Cardiac fibroblast (primary cell): ENCODE data around the gene PRKCD.

ENCODE experiments used
- DNase-seq, 2 donors: peaks; one replicate each; pipeline versions ENCODE4 v3.0.0 to v3.0.0-alpha.2; 2010; ENCODE audit warnings: low read depth in 2 of 2
- H3K4me3 ChIP-seq, 2 donors: replicated peaks in 1 of 2; 1 replicate in 1 of 2; 2 replicates in 1 of 2; pipeline ENCODE4 v1.5.1; 2011; ENCODE audit warnings: low read depth in 2 of 2, low read length in 2 of 2, mild to moderate bottlenecking in 2 of 2, moderate library complexity in 1 of 2
- TF ChIP-seq, protein P1 (sequence below): IDR thresholded peaks from one replicate; pipeline ENCODE4 v1.5.1; 2011; ENCODE audit warnings: low read depth, mild to moderate bottlenecking, low read length, inconsistent platforms

Gene PRKCD

DNA sequence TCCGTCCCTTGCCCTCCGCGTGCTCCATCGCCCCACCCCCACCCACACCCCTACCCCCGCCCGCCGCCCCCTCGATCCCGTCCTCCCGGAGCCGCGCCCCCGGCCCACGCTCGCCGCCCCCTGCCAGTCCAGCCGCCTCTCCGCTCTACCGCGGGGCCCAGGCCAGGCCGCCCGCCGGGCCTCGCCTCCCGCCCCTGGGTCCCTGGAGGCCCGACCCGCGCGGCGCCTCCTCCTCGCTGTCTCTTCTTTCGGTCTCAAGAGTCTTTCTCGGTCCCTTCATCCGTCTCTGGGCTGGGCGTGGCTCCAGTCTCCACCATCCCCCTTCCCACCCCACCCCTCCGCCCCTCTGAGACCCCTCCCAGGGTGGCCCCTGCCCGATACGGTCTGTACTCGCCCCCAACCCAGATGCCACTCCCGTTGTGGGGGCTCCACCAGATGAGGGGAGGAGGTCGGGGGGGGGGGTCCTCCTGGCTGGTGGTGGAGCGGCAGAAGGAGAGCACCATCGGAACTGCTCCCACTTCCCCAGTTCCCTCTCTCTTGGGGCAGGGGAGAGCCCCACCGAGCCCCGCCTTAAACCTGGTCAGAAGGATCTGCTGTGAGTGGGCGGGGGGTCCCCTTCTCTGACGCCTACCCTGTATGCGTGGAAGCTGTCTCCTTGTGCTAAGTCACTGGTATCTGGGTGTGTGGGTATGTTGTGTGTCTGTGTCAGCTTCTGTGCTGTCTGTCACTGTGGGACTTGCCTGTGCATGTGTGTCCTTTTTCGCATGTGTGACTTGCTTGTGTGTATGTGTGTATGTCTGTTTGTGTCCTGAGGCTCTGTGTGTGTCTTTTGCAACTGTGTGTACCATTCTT is 1.0 kb downstream of the PRKCD start:
- DNase-seq = peak; percentile 13 to 37
- TF ChIP-seq, protein P1, sequence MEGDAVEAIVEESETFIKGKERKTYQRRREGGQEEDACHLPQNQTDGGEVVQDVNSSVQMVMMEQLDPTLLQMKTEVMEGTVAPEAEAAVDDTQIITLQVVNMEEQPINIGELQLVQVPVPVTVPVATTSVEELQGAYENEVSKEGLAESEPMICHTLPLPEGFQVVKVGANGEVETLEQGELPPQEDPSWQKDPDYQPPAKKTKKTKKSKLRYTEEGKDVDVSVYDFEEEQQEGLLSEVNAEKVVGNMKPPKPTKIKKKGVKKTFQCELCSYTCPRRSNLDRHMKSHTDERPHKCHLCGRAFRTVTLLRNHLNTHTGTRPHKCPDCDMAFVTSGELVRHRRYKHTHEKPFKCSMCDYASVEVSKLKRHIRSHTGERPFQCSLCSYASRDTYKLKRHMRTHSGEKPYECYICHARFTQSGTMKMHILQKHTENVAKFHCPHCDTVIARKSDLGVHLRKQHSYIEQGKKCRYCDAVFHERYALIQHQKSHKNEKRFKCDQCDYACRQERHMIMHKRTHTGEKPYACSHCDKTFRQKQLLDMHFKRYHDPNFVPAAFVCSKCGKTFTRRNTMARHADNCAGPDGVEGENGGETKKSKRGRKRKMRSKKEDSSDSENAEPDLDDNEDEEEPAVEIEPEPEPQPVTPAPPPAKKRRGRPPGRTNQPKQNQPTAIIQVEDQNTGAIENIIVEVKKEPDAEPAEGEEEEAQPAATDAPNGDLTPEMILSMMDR = no peak
- peak overlapping the region; percentile 92 to 97 for H3K4me3 ChIP-seq

DNA sequence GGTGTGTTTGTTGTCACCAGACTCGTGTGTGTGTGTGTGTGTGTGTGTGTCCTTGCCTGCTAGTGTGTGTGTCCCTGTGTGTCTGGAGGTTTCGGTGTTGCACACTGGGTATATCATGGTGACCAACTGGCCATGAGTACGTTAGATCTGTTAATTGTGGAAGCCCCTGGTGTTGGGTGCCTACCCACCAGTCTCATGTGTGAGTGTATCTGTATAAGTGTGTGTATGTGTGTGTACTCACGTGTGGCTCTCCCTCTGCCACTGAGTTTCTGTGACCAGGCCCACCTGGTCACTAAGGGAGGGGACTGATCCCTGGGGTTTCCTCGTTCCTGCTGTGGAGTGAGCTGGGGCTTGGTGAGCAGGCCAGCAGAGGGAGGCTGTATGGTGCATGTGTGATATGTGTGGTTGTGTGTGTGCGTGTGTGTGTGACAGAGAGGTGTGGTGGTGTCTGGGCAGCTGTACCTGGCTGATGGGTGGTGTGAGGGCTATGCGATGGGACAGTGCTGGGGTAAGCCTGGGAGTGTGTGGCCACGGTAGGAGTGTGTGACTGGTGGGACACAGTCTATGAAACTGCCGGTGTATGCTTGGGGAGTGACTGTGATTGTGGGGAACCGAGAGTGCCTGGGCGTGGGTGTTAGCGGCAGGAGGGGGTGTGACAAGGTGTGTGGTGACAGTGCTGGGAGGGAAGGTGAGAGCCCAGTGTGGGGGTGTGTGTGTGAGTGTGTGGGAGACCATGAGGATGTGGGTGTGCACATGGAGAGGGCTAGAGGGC is 1.8 kb downstream of the PRKCD start:
- peak overlapping the region; percentile 92 to 97 for H3K4me3 ChIP-seq
- peak; percentile 18 for DNase-seq
- TF ChIP-seq, protein P1 = no peak

DNA sequence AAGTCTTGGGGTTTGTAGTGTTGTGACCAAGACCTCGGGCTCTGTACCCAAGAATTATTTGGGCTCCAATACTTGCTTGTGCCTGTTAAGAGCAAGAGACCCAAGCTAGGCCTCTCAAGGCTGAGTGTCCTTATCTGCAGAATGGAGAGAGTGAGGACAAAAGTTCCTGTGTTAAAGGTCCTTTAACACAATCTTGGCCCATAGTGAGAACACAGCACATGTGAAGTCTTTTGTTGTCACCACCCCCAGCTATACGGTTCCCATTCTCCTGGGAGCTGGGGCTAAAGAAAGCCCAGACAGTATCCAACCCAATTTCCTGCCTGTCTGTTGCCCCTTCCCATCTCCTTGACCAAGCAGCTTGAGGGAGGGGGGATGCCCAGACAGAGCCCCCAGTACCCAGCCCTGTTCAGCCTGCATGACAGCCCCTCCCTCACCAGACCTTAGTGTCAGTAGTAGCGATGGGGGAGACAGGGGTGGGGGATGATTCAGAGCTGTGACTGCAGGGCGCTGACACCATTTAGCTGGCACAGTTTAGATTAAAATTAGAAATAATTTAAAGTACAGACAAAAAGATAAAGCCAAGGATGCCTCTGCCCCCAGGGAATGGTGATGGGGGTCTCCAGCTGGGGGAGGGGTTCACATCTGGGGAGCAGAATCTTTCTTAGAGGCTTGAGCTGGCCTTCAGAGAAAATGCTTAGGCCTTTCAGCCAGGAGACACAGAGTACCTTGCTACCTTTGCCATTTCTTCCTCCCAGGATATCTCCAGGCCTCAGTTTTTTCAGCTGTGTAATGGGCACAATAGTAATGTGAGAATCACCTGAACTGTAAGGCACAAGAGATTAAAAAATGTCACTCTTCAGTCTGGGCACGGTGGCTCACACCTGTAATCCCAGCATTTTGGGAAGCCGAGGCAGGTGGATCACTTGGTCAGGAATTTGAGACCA is 2.7 kb downstream of the PRKCD start:
- TF ChIP-seq, protein P1 = no peak
- peak in 1 of 2 donors; percentile 19 for DNase-seq
- no peak overlapping the region for H3K4me3 ChIP-seq

DNA sequence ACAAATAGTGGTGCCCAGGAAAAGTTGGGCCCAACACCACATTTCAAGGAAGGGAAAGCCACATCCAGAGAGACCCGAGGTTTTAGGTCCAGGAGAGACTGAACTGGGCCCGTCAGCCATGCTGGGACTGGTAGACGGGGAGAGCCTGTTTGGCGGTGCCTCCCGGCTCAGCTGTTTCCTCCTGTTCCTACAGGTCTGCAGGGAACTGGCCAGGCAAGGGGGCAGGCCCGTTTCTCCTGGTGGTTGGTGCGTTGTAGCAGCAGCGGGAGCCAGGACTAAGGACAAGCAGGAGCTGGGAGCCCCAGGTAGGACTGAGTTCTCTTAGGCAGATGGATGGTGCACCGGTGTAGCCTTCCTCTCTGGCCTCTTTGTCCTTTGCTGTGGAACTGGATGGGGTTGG is 3.9 kb downstream of the PRKCD start:
- no peak for DNase-seq
- TF ChIP-seq, protein P1 = no peak
- H3K4me3 ChIP-seq = no peak overlapping the region

DNA sequence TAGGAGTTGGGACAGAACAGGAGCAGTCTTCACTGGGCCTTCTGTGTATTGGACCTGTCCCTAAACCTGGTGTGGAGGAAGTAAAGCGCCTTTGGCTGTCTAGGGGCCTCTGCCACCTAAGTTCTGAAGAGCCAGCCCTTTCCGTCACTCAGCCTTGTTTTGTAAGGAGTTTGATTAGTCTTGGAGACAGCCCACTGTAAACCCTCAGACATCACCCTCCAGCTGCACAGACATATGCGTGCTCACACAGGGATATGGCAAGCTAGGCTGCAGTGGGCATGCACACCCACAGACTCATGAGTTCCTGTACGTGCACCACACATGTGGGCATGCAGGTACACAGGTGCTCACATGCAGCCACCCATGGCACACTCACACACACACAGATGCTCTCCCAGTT is 5.2 kb downstream of the PRKCD start:
- TF ChIP-seq, protein P1 = no peak
- no peak overlapping the region for H3K4me3 ChIP-seq
- DNase-seq = no peak

DNA sequence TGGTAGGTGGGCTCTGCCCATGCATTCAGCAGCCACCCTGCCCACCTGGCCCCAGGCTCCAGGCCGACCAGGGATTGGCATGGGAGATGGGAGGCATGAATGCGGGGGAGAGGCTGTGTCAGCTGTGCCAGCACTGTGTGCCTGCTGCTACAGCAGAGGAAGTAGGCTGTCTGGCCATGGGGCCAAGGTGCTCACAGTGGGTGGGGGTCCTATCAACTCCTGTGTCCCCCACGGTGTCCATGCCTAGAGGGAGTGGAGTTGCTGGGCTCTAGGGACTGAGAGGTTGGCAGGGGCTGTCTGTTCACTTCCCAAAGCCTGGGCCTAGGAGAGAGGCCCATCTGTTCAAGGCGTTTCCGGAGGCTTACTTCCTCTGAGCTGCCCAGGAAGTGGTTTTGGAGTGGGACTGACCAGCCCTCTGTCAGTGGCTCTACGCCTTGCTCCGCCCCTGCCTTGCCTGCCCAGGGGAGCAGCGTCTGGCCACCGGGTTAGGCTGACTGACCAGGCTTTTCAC is 5.8 kb downstream of the PRKCD start:
- peak overlapping the region in 1 of 2 donors; percentile 24 for H3K4me3 ChIP-seq
- TF ChIP-seq, protein P1 = no peak
- peak; percentile 81 for DNase-seq
